Smooth muscle cell (in vitro differentiated cells): ENCODE data around the gene RPAIN. TPM values are rescaled to one million over a fixed set of nuclear protein-coding genes. Genes with fewer than 3 reads are reported as not detected.

Source experiments
- DNase-seq: peaks from one replicate; lab custom pipeline; 2025; ENCODE audit not compliant: unreplicated experiment; lab: John Stamatoyannopoulos, UW
- H2AFZ ChIP-seq: fragments of 200-600 bp; sonication (generic); 2 replicates; pipeline ENCODE4 v1.6.0; 2016; ENCODE audit warnings: antibody characterized with exemption, low read depth, mild to moderate bottlenecking
- H3F3A ChIP-seq: fragments of 200-600 bp; sonication (generic); 2 replicates; pipeline ENCODE4 v1.6.0; 2017; ENCODE audit warnings: antibody characterized with exemption, low read depth
- H3K27ac ChIP-seq: fragments of 200-600 bp; sonication (generic); 2 replicates; pipeline ENCODE4 v1.5.1; 2016; ENCODE audit warnings: low read depth, mild to moderate bottlenecking
- H3K27me3 ChIP-seq: fragments of 200-600 bp; sonication (generic); 2 replicates; pipeline ENCODE4 v1.6.1; 2016; ENCODE audit warnings: low read depth, mild to moderate bottlenecking
- H3K36me3 ChIP-seq: fragments of 200-600 bp; sonication (generic); 2 replicates; pipeline ENCODE4 v1.5.1; 2016; ENCODE audit warnings: low read depth
- H3K4me1 ChIP-seq: fragments of 200-600 bp; sonication (generic); 2 replicates; pipeline ENCODE4 v1.5.1; 2016; ENCODE audit warnings: low read depth
- H3K4me2 ChIP-seq: fragments of 200-600 bp; sonication (generic); 2 replicates; pipeline ENCODE4 v1.6.0; 2016; ENCODE audit warnings: mild to moderate bottlenecking
- H3K4me3 ChIP-seq: fragments of 200-600 bp; sonication (generic); 2 replicates; pipeline ENCODE4 v1.5.1; 2016; ENCODE audit warnings: mild to moderate bottlenecking
- H3K79me2 ChIP-seq: fragments of 200-600 bp; sonication (generic); 2 replicates; pipeline ENCODE4 v1.6.0; 2016; ENCODE audit warnings: low read depth, mild to moderate bottlenecking
- H3K9ac ChIP-seq: fragments of 200-600 bp; sonication (generic); 2 replicates; pipeline ENCODE4 v1.6.0; 2016; ENCODE audit warnings: low read depth
- H3K9me3 ChIP-seq: fragments of 200-600 bp; sonication (generic); replicated peaks from 2 replicates; pipeline ENCODE4 v1.5.1; 2016; ENCODE audit warnings: low read depth
- H4K20me1 ChIP-seq: fragments of 200-600 bp; sonication (generic); 2 replicates; pipeline ENCODE4 v1.6.0; 2016; ENCODE audit warnings: low read depth
- WGBS: methylation state at CpG from one replicate; pipeline ENCODE4 v1.1.7; 2016; ENCODE audit warnings: low lambda C conversion rate; 5-methylcytosine and 5-hydroxymethylcytosine counted together
- polyA plus RNA-seq: library from polyadenylated mRNA; unstranded; fragments of >200 nt; fragmentation: Nextera tagmentation; extraction: Ambion mirVana; gene quantifications from 2 replicates; pipeline ENCODE4 v1.2.1, GENCODE V29; 2016
- total RNA-seq: library from RNA; depleted of rRNA; stranded (reverse); fragments of >200 nt; gene quantifications from 2 replicates; pipeline ENCODE4 v1.2.3, GENCODE V29; 2014
- TF ChIP-seq, protein P1 (sequence below): fragments of 200-600 bp; sonication (generic); IDR thresholded peaks from 2 replicates; pipeline ENCODE4 v1.5.1; 2017; ENCODE audit warnings: borderline replicate concordance, mild to moderate bottlenecking, antibody characterized with exemption; ENCODE audit not compliant: insufficient read depth, poor library complexity, severe bottlenecking

Gene RPAIN
- total and polyA plus RNA-seq, 2 experiments from 2014 or later: 28.8 to 56.0 TPM

- H3K27me3 ChIP-seq: no peaks in the 10 kb centered on the region
- TF ChIP-seq, protein P1, sequence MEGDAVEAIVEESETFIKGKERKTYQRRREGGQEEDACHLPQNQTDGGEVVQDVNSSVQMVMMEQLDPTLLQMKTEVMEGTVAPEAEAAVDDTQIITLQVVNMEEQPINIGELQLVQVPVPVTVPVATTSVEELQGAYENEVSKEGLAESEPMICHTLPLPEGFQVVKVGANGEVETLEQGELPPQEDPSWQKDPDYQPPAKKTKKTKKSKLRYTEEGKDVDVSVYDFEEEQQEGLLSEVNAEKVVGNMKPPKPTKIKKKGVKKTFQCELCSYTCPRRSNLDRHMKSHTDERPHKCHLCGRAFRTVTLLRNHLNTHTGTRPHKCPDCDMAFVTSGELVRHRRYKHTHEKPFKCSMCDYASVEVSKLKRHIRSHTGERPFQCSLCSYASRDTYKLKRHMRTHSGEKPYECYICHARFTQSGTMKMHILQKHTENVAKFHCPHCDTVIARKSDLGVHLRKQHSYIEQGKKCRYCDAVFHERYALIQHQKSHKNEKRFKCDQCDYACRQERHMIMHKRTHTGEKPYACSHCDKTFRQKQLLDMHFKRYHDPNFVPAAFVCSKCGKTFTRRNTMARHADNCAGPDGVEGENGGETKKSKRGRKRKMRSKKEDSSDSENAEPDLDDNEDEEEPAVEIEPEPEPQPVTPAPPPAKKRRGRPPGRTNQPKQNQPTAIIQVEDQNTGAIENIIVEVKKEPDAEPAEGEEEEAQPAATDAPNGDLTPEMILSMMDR: no peak
- no peak overlapping the region for H3K9ac ChIP-seq
- H4K20me1 ChIP-seq: no peaks in the 10 kb centered on the region
- no peaks in the 10 kb centered on the region for H3K4me1 ChIP-seq
- H3K4me3 ChIP-seq: no peak overlapping the region
- no peaks in the 10 kb centered on the region for H3K79me2 ChIP-seq
- H3K27ac ChIP-seq: no peak overlapping the region
- DNase-seq: no peak
- H3K9me3 ChIP-seq: no peaks in the 10 kb centered on the region
- WGBS: 95% methylated on average over 4 of the region's 4 CpGs
- peaks cover 17% of the 10 kb centered on the region for H3K36me3 ChIP-seq
- H3K4me2 ChIP-seq: no peak overlapping the region
- no peaks in the 10 kb centered on the region for H3F3A ChIP-seq
- H2AFZ ChIP-seq: no peak overlapping the region
Measured at GRCh38 chr17:5381542-5381941, 38.4 kb upstream of the RPAIN start.

GRCh38 chr17:5391678-5392077 lies 28.3 kb upstream of the RPAIN start:
- Histone ChIP-seq H3K4me2 (no peak overlapping the region), H3K4me3 (no peak overlapping the region), H3K27ac (peak overlapping the region; percentile 1), H3K36me3 (peaks cover 20% of the 10 kb centered on the region), H3K4me1 (no peaks in the 10 kb centered on the region), H3K9me3 (no peaks in the 10 kb centered on the region), H3K79me2 (no peaks in the 10 kb centered on the region), H4K20me1 (no peaks in the 10 kb centered on the region), H3K9ac (no peak overlapping the region), H3F3A (no peaks in the 10 kb centered on the region), H2AFZ (no peak overlapping the region), H3K27me3 (no peaks in the 10 kb centered on the region)
- WGBS: 66% methylated on average over 5 of the region's 5 CpGs
- TF ChIP-seq, protein P1: no peak
- no peak for DNase-seq

- Histone ChIP-seq H3K79me2 (no peaks in the 10 kb centered on the region), H3K36me3 (peaks cover 20% of the 10 kb centered on the region)
- TF ChIP-seq, protein P1: no peak
Measured at GRCh38 chr17:5396612-5397011, 23.4 kb upstream of the RPAIN start.

DNA sequence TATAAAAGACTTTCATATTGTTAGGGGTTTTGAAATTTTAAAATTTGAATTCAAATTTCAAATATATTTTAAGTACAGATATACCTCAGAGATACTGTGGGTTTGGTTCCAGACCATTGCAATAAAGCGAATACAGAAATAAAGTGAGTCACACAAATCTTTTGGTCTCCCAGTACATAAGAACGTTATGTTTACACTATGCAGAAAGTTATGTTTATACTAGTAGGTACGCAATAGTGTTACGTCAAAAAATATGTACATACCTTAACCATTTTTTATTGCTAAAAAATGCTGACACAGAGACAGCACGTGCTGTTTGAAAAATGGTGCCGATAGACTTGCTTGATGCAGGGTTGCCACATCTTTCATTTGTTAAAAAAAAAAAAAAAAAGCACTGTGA lies 20.2 kb upstream of the RPAIN start:
- no peak overlapping the region for H3K4me2 ChIP-seq
- H3K4me1 ChIP-seq: no peaks in the 10 kb centered on the region
- no peaks in the 10 kb centered on the region for H3F3A ChIP-seq
- no peaks in the 10 kb centered on the region for H3K79me2 ChIP-seq
- H3K27me3 ChIP-seq: no peaks in the 10 kb centered on the region
- peaks cover 38% of the 10 kb centered on the region for H3K36me3 ChIP-seq
- TF ChIP-seq, protein P1: no peak
- H4K20me1 ChIP-seq: no peaks in the 10 kb centered on the region
- no peak overlapping the region for H3K9ac ChIP-seq
- no peak overlapping the region for H2AFZ ChIP-seq
- no peak overlapping the region for H3K27ac ChIP-seq
- no peaks in the 10 kb centered on the region for H3K9me3 ChIP-seq
- no peak for DNase-seq
- no peak overlapping the region for H3K4me3 ChIP-seq
- WGBS: 87% methylated on average over 6 of the region's 6 CpGs

More at GRCh38 chr17:5396612-5397011, 23.4 kb upstream of the RPAIN start:
- Histone ChIP-seq H3F3A (no peaks in the 10 kb centered on the region), H3K27me3 (no peaks in the 10 kb centered on the region), H3K4me3 (no peak overlapping the region), H3K27ac (no peak overlapping the region), H3K4me1 (no peaks in the 10 kb centered on the region), H3K9ac (no peak overlapping the region), H3K9me3 (no peaks in the 10 kb centered on the region), H2AFZ (no peak overlapping the region), H3K4me2 (no peak overlapping the region), H4K20me1 (no peaks in the 10 kb centered on the region)
- 97% methylated on average over 2 of the region's 2 CpGs for WGBS
- no peak for DNase-seq
